Endothelial cell (in vitro differentiated cells): ENCODE measurements around the gene CYP2C8. TPM values are rescaled to one million over a fixed set of nuclear protein-coding genes. Genes with fewer than 3 reads are reported as not detected.

Experiments used
- total RNA-seq: library from RNA; stranded (reverse); fragmentation: NEBNext Ultra II Directional; extraction: Animal tissue kit (Norgen Biotek cat#: 25700); gene quantifications from one replicate; pipeline ENCODE4 v1.2.1, GENCODE V29; 2021; ENCODE audit not compliant: unreplicated experiment

The CYP2C8 gene
- total RNA-seq, 1 donor from 2014 or later: 0.87 TPM

Other genes with a start within 250 kb of the CYP2C8 start
- gene CYP2C9, start 130.8 kb downstream of the CYP2C8 start, total RNA-seq: not detected
- not detected for gene ACSM6, start 124.7 kb upstream of the CYP2C8 start, total RNA-seq
- gene PDLIM1, start 221.5 kb upstream of the CYP2C8 start, total RNA-seq: 125 TPM